GM23338 (cell line): Measurements from ENCODE around the gene MRAS. TPM values are rescaled to one million over a fixed set of nuclear protein-coding genes. Genes with fewer than 3 reads are reported as not detected.

Experiments used
- ATAC-seq: fragments of 200-7000 bp; cut with Tn5 transposase; 3 replicates; pipeline ENCODE4 v1.9.1; 2020
- DNase-seq: peaks from one replicate; pipeline ENCODE4 v3.0.0-alpha.2; 2015; ENCODE audit warnings: low spot score
- H2AFZ ChIP-seq: fragments of 200-600 bp; sonication (generic); 2 replicates; pipeline ENCODE4 v1.8.0; 2016; ENCODE audit warnings: antibody characterized with exemption, mild to moderate bottlenecking, moderate library complexity
- H3F3A ChIP-seq: fragments of 200-600 bp; sonication (generic); replicated peaks from 2 replicates; pipeline ENCODE4 v1.8.0; 2017; ENCODE audit warnings: antibody characterized with exemption, mixed run types, low read depth
- H3K27ac ChIP-seq: fragments of 200-600 bp; sonication (generic); 2 replicates; pipeline ENCODE4 v1.6.1; 2016; ENCODE audit warnings: low read depth
- H3K27me3 ChIP-seq: fragments of 200-600 bp; sonication (generic); 2 replicates; pipeline ENCODE4 v1.8.0; 2016; ENCODE audit warnings: mild to moderate bottlenecking, mixed run types, moderate library complexity; ENCODE audit not compliant: insufficient read depth
- H3K36me3 ChIP-seq: fragments of 200-600 bp; sonication (generic); 2 replicates; pipeline ENCODE4 v1.8.0; 2016; ENCODE audit warnings: mild to moderate bottlenecking; ENCODE audit not compliant: insufficient read depth
- H3K4me1 ChIP-seq: fragments of 200-600 bp; sonication (generic); 2 replicates; pipeline ENCODE4 v1.8.0; 2016; ENCODE audit warnings: mild to moderate bottlenecking, moderate library complexity; ENCODE audit not compliant: insufficient read depth
- H3K4me2 ChIP-seq: fragments of 200-600 bp; sonication (generic); 2 replicates; pipeline ENCODE4 v1.7.1; 2017; ENCODE audit warnings: mixed run types
- H3K4me3 ChIP-seq: fragments of 200-600 bp; sonication (generic); 2 replicates; pipeline ENCODE4 v1.6.1; 2016; ENCODE audit warnings: mixed run types
- H3K79me2 ChIP-seq: fragments of 200-600 bp; sonication (generic); replicated peaks from 2 replicates; pipeline ENCODE4 v1.8.0; 2017; ENCODE audit warnings: mild to moderate bottlenecking; ENCODE audit not compliant: insufficient read depth
- H3K9me2 ChIP-seq: fragments of 200-600 bp; sonication (generic); 2 replicates; pipeline ENCODE4 v1.8.0; 2017; ENCODE audit not compliant: insufficient read depth
- H4K20me1 ChIP-seq: fragments of 200-600 bp; sonication (generic); replicated peaks from 2 replicates; pipeline ENCODE4 v1.8.0; 2017; ENCODE audit warnings: mild to moderate bottlenecking; ENCODE audit not compliant: insufficient read depth
- H3K27ac Mint-ChIP-seq: 2 replicates; pipeline ENCODE4 v1.8.0; 2020; ENCODE audit warnings: inconsistent platforms, mild to moderate bottlenecking, moderate library complexity, mixed read lengths
- H3K27me3 Mint-ChIP-seq: 3 replicates; pipeline ENCODE4 v1.8.0; 2022; ENCODE audit warnings: low read depth, mild to moderate bottlenecking, moderate library complexity, mixed read lengths, inconsistent platforms; ENCODE audit not compliant: insufficient read depth, poor library complexity
- H3K36me3 Mint-ChIP-seq: 3 replicates; pipeline ENCODE4 v1.8.0; 2021; ENCODE audit warnings: low read depth, mild to moderate bottlenecking, inconsistent platforms, moderate library complexity, mixed read lengths
- H3K4me1 Mint-ChIP-seq: 3 replicates; pipeline ENCODE4 v1.8.0; 2020; ENCODE audit warnings: mild to moderate bottlenecking, inconsistent platforms, mixed read lengths
- H3K4me3 Mint-ChIP-seq: 3 replicates; pipeline ENCODE4 v1.8.0; 2021; ENCODE audit warnings: moderate library complexity, mild to moderate bottlenecking, inconsistent platforms, mixed read lengths
- H3K9me3 Mint-ChIP-seq: 3 replicates; pipeline ENCODE4 v1.8.0; 2020; ENCODE audit warnings: moderate library complexity, mild to moderate bottlenecking, inconsistent platforms, mixed read lengths
- CREB1 ChIP-seq: fragments of 250-450 bp; sonication (Bioruptor Pico); IDR thresholded peaks from 2 replicates; pipeline ENCODE4 v1.5.0; 2020; ENCODE audit warnings: low read depth, mild to moderate bottlenecking, moderate library complexity
- ETS1 ChIP-seq: IDR thresholded peaks from 2 replicates; pipeline ENCODE4 v1.6.1; 2016; ENCODE audit warnings: antibody characterized with exemption
- EZH2phosphoT487 ChIP-seq: fragments of 200-600 bp; sonication (generic); IDR thresholded peaks from one replicate; pipeline ENCODE4 v1.8.1; 2018; ENCODE audit warnings: antibody characterized with exemption; ENCODE audit not compliant: unreplicated experiment
- ZNF114 ChIP-seq: fragments of 250-450 bp; sonication (Bioruptor Pico); IDR thresholded peaks from 2 replicates; pipeline ENCODE4 v1.5.0; 2020; ENCODE audit warnings: mild to moderate bottlenecking, moderate library complexity
- ZNF462 ChIP-seq: fragments of 250-450 bp; sonication (Bioruptor Pico); IDR thresholded peaks from 2 replicates; pipeline ENCODE4 v1.5.0; 2020; ENCODE audit warnings: mild to moderate bottlenecking, moderate library complexity
- polyA plus RNA-seq: library from polyadenylated mRNA; unstranded; fragments of >200 nt; fragmentation: Nextera tagmentation; extraction: Ambion mirVana; gene quantifications from 2 replicates; pipeline ENCODE4 v1.2.1, GENCODE V29; 2016
- total RNA-seq: library from RNA; depleted of rRNA; stranded (reverse); fragments of >200 nt; shearing (Covaris generic); gene quantifications from 2 replicates; pipeline ENCODE4 v1.2.3, GENCODE V29; 2014

Gene MRAS
- total and polyA plus RNA-seq, 2 experiments from 2014 or later = 9.1 to 10.2 TPM

GRCh38 chr3:138367326-138367850, 19.0 kb downstream of the MRAS start:
- TF ChIP-seq ETS1 (no peak), ZNF462 (CRISPR knock-in tag) (no peak)
- Histone ChIP-seq H4K20me1 (no peaks in the 10 kb centered on the region), H3F3A (no peaks in the 10 kb centered on the region), H3K4me3 (no peak overlapping the region), H3K4me1 (peaks cover 4% of the 10 kb centered on the region; the same call in 1 of the 2 replicates), H3K36me3 (no peaks in the 10 kb centered on the region), H3K27ac (no peak overlapping the region), H3K79me2 (no peaks in the 10 kb centered on the region), H3K4me2 (no peak overlapping the region), H3K9me2 (no peaks in the 10 kb centered on the region), H3K27me3 (no peaks in the 10 kb centered on the region), H2AFZ (no peak overlapping the region)
- Mint-ChIP-seq H3K27me3 (peaks cover 12% of the 10 kb centered on the region), H3K9me3 (no peaks in the 10 kb centered on the region; the same call in 2 of the 3 replicates), H3K36me3 (0 out of 3 replicates have a peak, but pooled peaks cover 3% of the 10 kb centered on the region), H3K4me3 (no peak overlapping the region), H3K27ac (no peak overlapping the region), H3K4me1 (peaks cover 5% of the 10 kb centered on the region)
- ATAC-seq (no peak), DNase-seq (no peak)

GRCh38 chr3:138367911-138368310, 19.5 kb downstream of the MRAS start:
- H3K4me3 Mint-ChIP-seq = no peak overlapping the region
- ATAC-seq = no peak; the same call in 2 of the 3 replicates
- no peaks in the 10 kb centered on the region for H3F3A ChIP-seq
- H3K36me3 ChIP-seq = no peaks in the 10 kb centered on the region
- H3K4me1 ChIP-seq = peaks cover 4% of the 10 kb centered on the region; the same call in 1 of the 2 replicates
- H2AFZ ChIP-seq = no peak overlapping the region
- H3K27me3 Mint-ChIP-seq = peaks cover 12% of the 10 kb centered on the region
- 0 out of 3 replicates have a peak, but pooled peaks cover 3% of the 10 kb centered on the region for H3K36me3 Mint-ChIP-seq
- no peaks in the 10 kb centered on the region for H3K27me3 ChIP-seq
- DNase-seq = no peak
- H3K27ac Mint-ChIP-seq = no peak overlapping the region
- peaks cover 5% of the 10 kb centered on the region for H3K4me1 Mint-ChIP-seq
- H3K4me3 ChIP-seq = no peak overlapping the region
- no peaks in the 10 kb centered on the region for H3K79me2 ChIP-seq
- no peaks in the 10 kb centered on the region for H4K20me1 ChIP-seq
- no peak overlapping the region for H3K4me2 ChIP-seq
- 0 out of 2 replicates have a peak, but pooled peaks cover 2% of the 10 kb centered on the region for H3K9me2 ChIP-seq
- no peaks in the 10 kb centered on the region; the same call in 2 of the 3 replicates for H3K9me3 Mint-ChIP-seq
- no peak overlapping the region for H3K27ac ChIP-seq
- no peak for TF ChIP-seq EZH2phosphoT487
- no peak for TF ChIP-seq ZNF114 (CRISPR knock-in tag)
- TF ChIP-seq CREB1 (CRISPR knock-in tag) = no peak
